Upper lobe of left lung (tissue), 6 donors: ENCODE measurements around the gene ZFP14. TPM values are rescaled to one million over a fixed set of nuclear protein-coding genes. Genes with fewer than 3 reads are reported as not detected.
"Not testable (repeated sequence)": the region's sequence is repeated elsewhere in the genome, so short reads cannot be mapped to it uniquely, and the experiment has no call there.

Source experiments
- ATAC-seq, 2 donors: fragments of 200-7000 bp; cut with Tn5 transposase; one replicate each; pipeline ENCODE4 v1.9.1; 2022; ENCODE audit warnings: mild to moderate bottlenecking in 2 of 2, moderate library complexity in 2 of 2; ENCODE audit not compliant: low FRiP score in 2 of 2
- DNase-seq, 2 donors: peaks; one replicate each; pipeline ENCODE4 v3.0.0-alpha.2; 2019 to 2020
- H3K27ac ChIP-seq, 4 donors: fragments of 200-600 bp; sonication (generic); one replicate each; pipeline ENCODE4 v1.5.1; 2016 to 2019
- H3K27me3 ChIP-seq, 4 donors: fragments of 200-600 bp; sonication (generic); one replicate each; pipeline ENCODE4 v1.5.1; 2017 to 2019
- H3K36me3 ChIP-seq, 4 donors: fragments of 200-600 bp; sonication (generic); one replicate each; pipeline ENCODE4 v1.5.1; 2016 to 2019
- H3K4me1 ChIP-seq, 4 donors: fragments of 200-600 bp; sonication (generic); one replicate each; pipeline ENCODE4 v1.5.1; 2018 to 2019
- H3K4me3 ChIP-seq, 4 donors: fragments of 200-600 bp; sonication (generic); one replicate each; pipeline ENCODE4 v1.5.1; 2017 to 2019; ENCODE audit warnings: mild to moderate bottlenecking in 2 of 4, moderate library complexity in 1 of 4
- H3K9me3 ChIP-seq, 4 donors: fragments of 200-600 bp; sonication (generic); one replicate each; pipeline ENCODE4 v1.5.1; 2018 to 2019
- CTCF ChIP-seq, 6 experiments: fragments of 450-650 bp in 4 of 6; fragments of 200-600 bp in 2 of 6; sonication (generic) in 2 of 6; IDR thresholded peaks; one replicate each; pipeline ENCODE4 v1.5.1; 2016 to 2019; ENCODE audit warnings: antibody characterized with exemption in 6 of 6
- EP300 ChIP-seq, 4 donors: sonication (generic); formaldehyde crosslinking; IDR thresholded peaks; one replicate each; pipeline ENCODE4 v1.5.1; 2017; ENCODE audit warnings: antibody characterized with exemption in 4 of 4, control low read depth in 2 of 4
- POLR2A ChIP-seq, 4 donors: fragments of 450-650 bp; IDR thresholded peaks; one replicate each; pipeline ENCODE4 v1.5.1; 2016 to 2017; ENCODE audit warnings: antibody characterized with exemption in 4 of 4, mild to moderate bottlenecking in 2 of 4
- POLR2AphosphoS5 ChIP-seq, 2 donors: sonication (generic); formaldehyde crosslinking; IDR thresholded peaks; one replicate each; pipeline ENCODE4 v1.5.1; 2017; ENCODE audit warnings: antibody characterized with exemption in 2 of 2
- WGBS, 2 donors: methylation state at CpG; one replicate each; pipeline ENCODE4 v1.1.5; 2017 to 2018; 5-methylcytosine and 5-hydroxymethylcytosine counted together
- total RNA-seq, 6 donors: library from RNA; depleted of rRNA in 4 of 6; stranded (reverse); fragments of >200 nt in 4 of 6; gene quantifications; one replicate each; pipeline versions ENCODE4 v1.1.0 to v1.2.1, GENCODE V29; 2016 to 2021
- donor health status: DM: no; HTN: no; CAD: no; lungs with moderate emphysema.
- donor health status: DM: no; HTN: yes; CAD: no; lungs with severe emphysema.

Gene ZFP14
- total RNA-seq, 6 donors from 2014 or later, result 1.7 to 11.5 (median 6.1) TPM

GRCh38 chr19:36340786-36341372, 38.1 kb downstream of the ZFP14 start:
- no peaks in the 10 kb centered on the region for H3K27me3 ChIP-seq
- ATAC-seq, result no peak
- TF ChIP-seq POLR2A (IDR thresholded peaks at IDR 0.05) (no peak), CTCF (IDR thresholded peaks at IDR 0.05) (no peak), EP300 (IDR thresholded peaks at IDR 0.05) (no peak), POLR2AphosphoS5 (IDR thresholded peaks at IDR 0.05) (no peak)
- peaks cover 3 to 61% (median 19%) of the 10 kb centered on the region in 4 donors for H3K36me3 ChIP-seq
- H3K9me3 ChIP-seq, result peaks cover 31 to 91% (median 80%) of the 10 kb centered on the region in 4 donors
- H3K27ac ChIP-seq, result no peak overlapping the region
- no peak for DNase-seq
- no peak overlapping the region for H3K4me3 ChIP-seq
- 97 to 99% methylated on average over 10 of the region's 10 CpGs for WGBS, 2 donors
- no peaks in the 10 kb centered on the region for H3K4me1 ChIP-seq

- no peaks in the 10 kb centered on the region for H3K27me3 ChIP-seq
- TF ChIP-seq POLR2AphosphoS5 (IDR thresholded peaks at IDR 0.05), result peak in 1 of 2 donors; percentile 25
- no peak for TF ChIP-seq POLR2A (IDR thresholded peaks at IDR 0.05)
- TF ChIP-seq EP300 (IDR thresholded peaks at IDR 0.05), result no peak
- peak in 2 of 6 experiments; percentile 19 to 24 for TF ChIP-seq CTCF (IDR thresholded peaks at IDR 0.05)
- H3K27ac ChIP-seq, result peak overlapping the region in 1 of 4 donors; percentile 71
Observed at GRCh38 chr19:36331353-36332228, 47.4 kb downstream of the ZFP14 start.

GRCh38 chr19:36330216-36330615, 48.8 kb downstream of the ZFP14 start:
- Histone ChIP-seq H3K36me3 (peaks cover 0 to 16% (median 8%) of the 10 kb centered on the region in 4 donors), H3K4me1 (peaks cover 5 to 17% (median 10%) of the 10 kb centered on the region in 4 donors), H3K4me3 (no peak overlapping the region), H3K9me3 (peaks cover 0 to 38% (median 24%) of the 10 kb centered on the region in 4 donors), H3K27me3 (no peaks in the 10 kb centered on the region), H3K27ac (no peak overlapping the region)
- TF ChIP-seq EP300 (IDR thresholded peaks at IDR 0.05) (no peak), POLR2A (IDR thresholded peaks at IDR 0.05) (no peak), POLR2AphosphoS5 (IDR thresholded peaks at IDR 0.05) (no peak), CTCF (IDR thresholded peaks at IDR 0.05) (no peak)
- WGBS, 2 donors, result 90% methylated on average over 15 to 18 of the region's 19 CpGs
- peak in 1 of 2 donors; percentile 52 for DNase-seq
- no peak for ATAC-seq

More at GRCh38 chr19:36331353-36332228, 47.4 kb downstream of the ZFP14 start:
- 2 to 5% methylated on average over 24 to 43 of the region's 43 CpGs for WGBS, 2 donors
- H3K4me3 ChIP-seq, result peak overlapping the region; percentile 57 to 76 (median 72)
- H3K4me1 ChIP-seq, result peaks cover 5 to 17% (median 10%) of the 10 kb centered on the region in 4 donors
- ATAC-seq (peak; percentile 81 to 96), DNase-seq (peak; percentile 75 to 79)
- H3K36me3 ChIP-seq, result peaks cover 0 to 7% (median 2%) of the 10 kb centered on the region in 4 donors
- H3K9me3 ChIP-seq, result peaks cover 0 to 47% (median 33%) of the 10 kb centered on the region in 4 donors

GRCh38 chr19:36329534-36329933, 49.5 kb downstream of the ZFP14 start:
- not testable (repeated sequence) for H3K27me3 ChIP-seq, H3K4me3 ChIP-seq, H3K27ac ChIP-seq, DNase-seq, ATAC-seq
- 85 to 94% methylated on average over 14 to 16 of the region's 16 CpGs for WGBS, 2 donors
- Histone ChIP-seq H3K9me3 (peaks cover 0 to 33% (median 21%) of the 10 kb centered on the region in 4 donors), H3K36me3 (peaks cover 0 to 17% (median 8%) of the 10 kb centered on the region in 4 donors), H3K4me1 (peaks cover 5 to 17% (median 10%) of the 10 kb centered on the region in 4 donors)

GRCh38 chr19:36326649-36327048, 52.4 kb downstream of the ZFP14 start:
- H3K36me3 ChIP-seq, result peaks cover 0 to 17% (median 8%) of the 10 kb centered on the region in 4 donors
- peaks cover 0 to 10% (median 4%) of the 10 kb centered on the region in 4 donors for H3K4me1 ChIP-seq
- H3K27me3 ChIP-seq, ATAC-seq, DNase-seq, H3K27ac ChIP-seq, H3K4me3 ChIP-seq: not testable (repeated sequence)
- H3K9me3 ChIP-seq, result peaks cover 0 to 19% (median 10%) of the 10 kb centered on the region in 4 donors
- WGBS, 2 donors, result 95 to 96% methylated on average over 3 to 10 of the region's 10 CpGs

GRCh38 chr19:36315164-36315563, 63.8 kb downstream of the ZFP14 start:
- H3K9me3 ChIP-seq, H3K4me1 ChIP-seq, ATAC-seq, H3K4me3 ChIP-seq, H3K36me3 ChIP-seq, DNase-seq, H3K27ac ChIP-seq, H3K27me3 ChIP-seq: not testable (repeated sequence)
- WGBS, 2 donors, result 83% methylated on average over 1 of the region's 1 CpG; no CpG with 5 or more reads in 1 of the 2 donors

GRCh38 chr19:36314053-36314452, 64.9 kb downstream of the ZFP14 start:
- H3K9me3 ChIP-seq, H3K4me3 ChIP-seq, H3K27me3 ChIP-seq, H3K27ac ChIP-seq, ATAC-seq, H3K4me1 ChIP-seq, H3K36me3 ChIP-seq, DNase-seq: not testable (repeated sequence)
- WGBS, 2 donors, result no CpG with 5 or more reads among the region's 5 CpGs

- H3K27me3 ChIP-seq, H3K9me3 ChIP-seq, H3K27ac ChIP-seq, H3K36me3 ChIP-seq, H3K4me3 ChIP-seq, DNase-seq, H3K4me1 ChIP-seq, ATAC-seq: not testable (repeated sequence)
- 98% methylated on average over 8 of the region's 26 CpGs; no CpG with 5 or more reads in 1 of the 2 donors for WGBS, 2 donors
Observed at GRCh38 chr19:36311098-36311760, 67.8 kb downstream of the ZFP14 start.
